ENCODE data around the gene HSPA14.
"Not testable (repeated sequence)": the region's sequence is repeated elsewhere in the genome, so short reads cannot be mapped to it uniquely, and the experiment has no call there.

The HSPA14 gene, protein sequence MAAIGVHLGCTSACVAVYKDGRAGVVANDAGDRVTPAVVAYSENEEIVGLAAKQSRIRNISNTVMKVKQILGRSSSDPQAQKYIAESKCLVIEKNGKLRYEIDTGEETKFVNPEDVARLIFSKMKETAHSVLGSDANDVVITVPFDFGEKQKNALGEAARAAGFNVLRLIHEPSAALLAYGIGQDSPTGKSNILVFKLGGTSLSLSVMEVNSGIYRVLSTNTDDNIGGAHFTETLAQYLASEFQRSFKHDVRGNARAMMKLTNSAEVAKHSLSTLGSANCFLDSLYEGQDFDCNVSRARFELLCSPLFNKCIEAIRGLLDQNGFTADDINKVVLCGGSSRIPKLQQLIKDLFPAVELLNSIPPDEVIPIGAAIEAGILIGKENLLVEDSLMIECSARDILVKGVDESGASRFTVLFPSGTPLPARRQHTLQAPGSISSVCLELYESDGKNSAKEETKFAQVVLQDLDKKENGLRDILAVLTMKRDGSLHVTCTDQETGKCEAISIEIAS
- 25.9 reads per million, percentile 53 among the genes with 10 or more reads in this experiment for total RNA-seq

DNA sequence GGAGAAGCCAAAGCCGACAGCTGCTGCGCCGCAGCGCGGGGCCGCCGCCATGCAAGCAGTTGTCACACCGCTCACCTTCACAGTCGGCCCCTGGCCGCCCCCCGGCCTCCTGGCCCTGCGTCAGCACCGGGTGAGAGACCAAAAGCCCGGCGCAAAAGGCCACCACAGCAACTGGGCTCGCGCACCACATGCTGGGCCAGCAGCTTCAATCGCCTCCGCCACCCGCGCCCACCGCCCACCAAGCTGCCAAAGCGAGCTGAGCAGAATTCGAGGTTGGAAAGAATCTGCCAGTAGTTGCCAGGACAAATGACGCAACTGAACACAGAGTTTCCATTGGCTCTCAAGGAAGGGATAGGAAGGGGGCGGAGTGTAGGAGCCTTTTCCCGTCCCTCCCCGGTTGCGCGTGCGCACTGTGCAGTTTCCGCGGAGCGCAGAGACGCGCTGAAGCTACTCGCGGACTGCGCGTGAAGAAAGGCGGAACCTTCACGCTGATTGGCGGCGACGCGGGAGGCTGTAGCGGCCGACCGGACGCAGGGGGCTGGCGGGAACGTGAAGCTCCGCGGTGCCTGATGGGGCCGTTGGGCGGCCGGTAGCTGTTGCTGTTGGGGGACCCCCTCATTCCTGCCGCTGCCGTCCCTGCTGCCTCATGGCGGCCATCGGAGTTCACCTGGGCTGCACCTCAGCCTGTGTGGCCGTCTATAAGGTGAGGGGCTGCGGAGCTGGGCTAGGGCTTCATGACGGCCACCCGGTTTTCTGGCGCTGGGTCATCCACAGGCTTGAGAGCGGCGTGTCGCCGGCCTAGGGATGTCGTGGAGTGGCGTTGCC lies at the start of gene HSPA14, which contains the start of the genes CDNF and MSANTD7:
HSPA14 (plus strand) TSS at position 550 of the 825 bp plus-strand sequence; CDS start at position 647, 97 bp downstream.
CDNF (minus strand) TSS at position 281 of the 825 bp plus-strand sequence; CDS start at position 190, 91 bp downstream.
MSANTD7 (plus strand) TSS at position 550 of the 825 bp plus-strand sequence. CDS start 3,979 bp downstream, outside the sequence.
- peak; percentile 100 for DNase-seq

- DNase-seq = no peak
These were observed 39.5 kb upstream of the HSPA14 start for GRCh38 chr10:14798636-14799035.

DNA sequence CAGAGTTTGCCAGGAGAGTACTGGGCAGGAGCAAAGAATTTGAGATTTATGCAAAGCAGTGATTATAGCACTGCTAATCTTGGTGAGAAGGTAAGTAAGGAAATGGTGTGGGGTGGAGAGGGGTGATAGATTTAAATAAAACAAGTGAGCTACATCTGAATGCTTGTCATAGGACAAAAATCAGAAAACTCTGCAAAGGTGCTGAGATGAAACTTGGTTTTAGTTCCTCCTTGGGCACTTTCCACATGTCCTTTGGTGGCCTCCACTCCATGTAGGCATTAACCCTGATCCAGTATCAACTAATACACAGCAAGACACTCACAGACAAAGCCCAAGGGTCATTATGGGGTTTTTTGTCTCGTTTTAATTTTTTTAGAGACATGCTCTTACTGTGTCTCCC lies 37.7 kb upstream of the HSPA14 start:
- no peak for DNase-seq

- no peak for DNase-seq
These were observed 36.4 kb upstream of the HSPA14 start for GRCh38 chr10:14801723-14802122.

DNA sequence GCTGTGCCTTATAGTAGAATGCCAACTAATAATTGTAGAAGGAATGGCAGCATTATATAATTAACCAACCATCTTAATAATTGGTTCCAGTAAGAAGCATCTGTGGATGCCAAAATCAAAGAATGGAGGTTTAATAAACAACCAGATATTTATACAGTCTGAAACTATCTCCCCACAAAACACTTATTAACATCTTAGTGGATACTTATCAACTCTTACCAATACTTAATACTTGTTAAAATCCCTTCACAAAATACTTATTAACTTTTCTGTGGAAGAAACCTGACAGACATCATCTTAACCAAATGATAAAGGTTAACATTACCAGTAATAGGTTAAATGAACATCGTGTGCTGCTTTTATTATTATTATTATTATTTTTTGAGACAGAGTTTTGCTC lies 34.3 kb upstream of the HSPA14 start:
- DNase-seq = no peak

GRCh38 chr10:14806318-14806717 lies 31.8 kb upstream of the HSPA14 start:
- no peak for DNase-seq

GRCh38 chr10:14810969-14811953 lies 26.8 kb upstream of the HSPA14 start:
- no peak for DNase-seq

DNA sequence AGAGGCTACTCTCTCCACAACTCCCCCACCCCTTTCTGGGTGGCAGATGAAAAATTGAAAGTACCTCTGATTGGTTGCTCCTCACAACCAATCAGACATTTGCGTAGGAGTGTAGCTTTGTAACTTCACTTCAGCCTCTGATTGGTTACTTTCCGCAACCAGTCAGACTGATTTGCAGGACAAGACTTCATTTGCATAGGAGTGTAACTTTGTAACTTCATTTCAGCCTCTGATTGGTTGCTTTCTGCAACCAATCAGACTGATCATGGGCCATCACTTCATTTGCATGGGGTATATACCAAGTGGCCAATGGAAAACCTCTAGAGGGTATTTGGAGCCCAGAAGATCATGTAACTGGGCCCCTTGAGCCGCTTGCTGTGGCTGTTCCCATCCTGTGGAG lies 25.8 kb upstream of the HSPA14 start:
- no peak for DNase-seq

GRCh38 chr10:14815681-14816080 lies 22.4 kb upstream of the HSPA14 start:
- no peak for DNase-seq

GRCh38 chr10:14816717-14817116 lies 21.4 kb upstream of the HSPA14 start:
- not testable (repeated sequence) for DNase-seq

- no peak for DNase-seq
These were observed 17.9 kb upstream of the HSPA14 start for GRCh38 chr10:14820010-14820774.

DNA sequence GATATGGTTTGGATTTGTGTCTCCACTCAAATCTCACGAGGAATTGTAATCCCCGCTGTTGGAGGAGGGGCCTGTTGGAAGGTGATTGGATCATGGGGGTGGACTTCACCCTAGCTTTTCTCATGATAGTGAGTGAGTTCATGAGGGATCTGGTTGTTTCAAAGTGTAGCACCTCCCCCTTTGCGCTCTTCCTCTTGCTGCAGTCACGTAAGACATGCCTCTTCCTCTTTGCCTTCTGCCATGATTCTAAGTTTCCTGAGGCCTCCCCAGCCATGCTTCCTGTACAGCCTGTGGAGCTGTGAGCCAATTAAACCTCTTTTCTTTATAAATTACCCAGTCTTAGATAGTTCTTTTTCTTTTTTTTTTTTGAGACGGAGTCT lies 17.3 kb upstream of the HSPA14 start:
- DNase-seq = no peak

DNA sequence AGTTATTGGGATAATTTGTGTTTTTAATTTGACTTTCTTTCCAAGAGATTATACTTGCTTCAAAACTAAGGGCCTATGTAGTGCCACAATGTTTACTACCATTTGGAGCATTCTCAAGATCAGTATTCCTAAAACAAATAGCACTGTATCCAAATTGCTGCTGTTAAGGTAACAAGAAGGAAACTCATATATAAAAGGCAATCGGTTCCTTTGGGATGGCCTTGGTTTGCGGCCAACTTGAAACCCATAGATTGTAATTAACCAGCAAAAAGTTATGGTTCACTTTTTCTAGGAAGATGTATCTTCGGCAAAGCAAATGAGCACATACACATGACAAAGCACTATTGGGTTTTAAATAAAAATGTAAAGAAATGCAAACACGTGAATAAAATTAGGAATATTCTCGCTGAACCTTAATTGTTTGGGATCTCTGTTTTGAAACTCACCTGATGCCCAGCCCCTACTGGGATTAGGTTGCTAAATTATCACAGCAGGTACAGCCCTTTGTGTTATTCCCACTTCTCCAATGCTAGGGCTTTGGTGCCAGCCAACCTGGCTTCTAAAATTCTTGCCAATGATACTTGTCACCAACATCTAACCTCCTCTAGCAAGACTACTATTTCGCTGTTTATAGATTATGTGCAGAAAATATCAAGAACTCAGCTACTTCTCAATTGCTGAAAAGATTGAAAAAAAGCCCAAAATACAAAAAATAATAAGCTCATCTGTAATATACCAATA lies 16.3 kb upstream of the HSPA14 start:
- DNase-seq = no peak

- DNase-seq = peak; percentile 12
These were observed 15.0 kb upstream of the HSPA14 start for GRCh38 chr10:14822879-14823755.

GRCh38 chr10:14823966-14824365 lies 14.1 kb upstream of the HSPA14 start:
- no peak for DNase-seq

GRCh38 chr10:14826076-14826829 lies 11.9 kb upstream of the HSPA14 start:
- no peak for DNase-seq

- DNase-seq = no peak
These were observed 5.0 kb upstream of the HSPA14 start for GRCh38 chr10:14833106-14833505.

DNA sequence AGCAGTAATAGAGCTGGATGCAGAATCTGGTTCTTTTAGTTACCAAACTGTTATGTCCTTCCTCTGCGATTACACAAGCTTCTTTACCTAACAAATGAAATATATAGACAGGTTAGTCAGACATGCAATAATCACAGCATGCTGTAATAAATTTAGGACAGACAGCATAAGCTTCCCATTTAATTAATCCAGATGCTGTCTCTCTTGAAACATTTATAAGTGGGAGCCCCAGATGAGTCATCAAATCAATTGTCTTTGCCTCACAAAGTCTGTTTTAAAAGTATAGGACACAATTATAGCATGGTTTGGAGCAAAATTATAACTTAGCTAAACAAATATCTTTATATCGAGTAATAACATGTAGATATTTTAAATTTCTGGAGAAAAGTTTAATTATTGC lies 1.9 kb upstream of the HSPA14 start:
- no peak for DNase-seq
